ENCODE measurements around the gene CPNE1.

The CPNE1 gene

DNA sequence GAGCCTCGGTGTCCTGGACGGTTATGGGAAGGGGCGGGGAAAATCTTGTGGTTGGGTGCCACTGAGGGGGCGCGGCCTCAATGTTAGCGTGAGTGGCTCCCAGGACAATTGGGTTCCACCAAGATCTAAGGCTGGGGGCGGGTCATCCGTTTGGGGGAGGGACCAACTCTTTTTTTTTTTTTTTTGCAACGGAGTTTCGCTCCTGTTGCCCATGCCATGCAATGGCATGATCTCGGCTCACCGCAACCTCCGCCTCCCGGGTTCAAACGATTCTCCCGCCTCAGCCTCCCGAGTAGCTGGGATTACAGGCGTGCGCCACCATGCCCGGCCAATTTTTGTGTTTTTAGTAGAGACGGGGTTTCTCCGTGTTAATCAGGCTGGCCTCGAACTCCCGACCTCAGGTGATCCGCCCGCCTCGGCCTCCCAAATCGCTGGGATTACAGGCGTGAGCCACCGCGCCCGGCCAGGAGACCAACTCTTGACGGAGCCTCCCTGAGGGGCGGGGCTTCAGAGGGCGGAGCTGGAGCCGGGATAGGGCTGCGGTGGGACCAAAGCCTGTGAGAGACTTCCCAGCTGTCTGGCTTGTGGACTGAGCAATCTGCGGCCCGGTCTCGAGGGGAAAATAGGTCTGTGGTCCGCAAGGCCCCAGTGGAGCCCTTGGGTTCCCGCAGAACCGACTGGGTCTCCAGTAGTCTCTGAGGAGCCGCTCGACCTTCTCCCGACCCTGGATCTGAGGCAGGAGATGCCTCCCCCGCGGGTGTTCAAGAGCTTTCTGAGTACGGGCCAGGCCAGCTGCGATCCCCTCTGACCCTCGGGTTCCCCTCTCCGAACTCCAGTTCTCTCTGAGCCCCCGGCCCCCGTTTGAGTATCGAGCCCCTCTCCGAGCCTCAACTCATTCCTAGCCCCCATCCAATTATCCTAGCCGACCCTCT is 48.0 kb downstream of the CPNE1 start:
- Histone ChIP-seq H3K9me3 (ENCODE audit: insufficient read depth, low read depth, low read length) (no peaks in the 10 kb centered on the region), H3K27ac (ENCODE audit: low read length) (no peak overlapping the region), H3K4me3 (ENCODE audit: low read length) (peak overlapping the region; percentile 74), H3K4me1 (ENCODE audit: insufficient read depth, low read length) (peaks cover 7% of the 10 kb centered on the region; the same call in 1 of the 2 replicates), H3K9ac (ENCODE audit: low read depth, low read length) (peak overlapping the region; percentile 58; the same call in 1 of the 2 replicates), H3K36me3 (ENCODE audit: insufficient read depth, low read depth, low read length) (no peaks in the 10 kb centered on the region), H3K27me3 (ENCODE audit: insufficient read depth, low read length) (peaks cover 28% of the 10 kb centered on the region)

DNA sequence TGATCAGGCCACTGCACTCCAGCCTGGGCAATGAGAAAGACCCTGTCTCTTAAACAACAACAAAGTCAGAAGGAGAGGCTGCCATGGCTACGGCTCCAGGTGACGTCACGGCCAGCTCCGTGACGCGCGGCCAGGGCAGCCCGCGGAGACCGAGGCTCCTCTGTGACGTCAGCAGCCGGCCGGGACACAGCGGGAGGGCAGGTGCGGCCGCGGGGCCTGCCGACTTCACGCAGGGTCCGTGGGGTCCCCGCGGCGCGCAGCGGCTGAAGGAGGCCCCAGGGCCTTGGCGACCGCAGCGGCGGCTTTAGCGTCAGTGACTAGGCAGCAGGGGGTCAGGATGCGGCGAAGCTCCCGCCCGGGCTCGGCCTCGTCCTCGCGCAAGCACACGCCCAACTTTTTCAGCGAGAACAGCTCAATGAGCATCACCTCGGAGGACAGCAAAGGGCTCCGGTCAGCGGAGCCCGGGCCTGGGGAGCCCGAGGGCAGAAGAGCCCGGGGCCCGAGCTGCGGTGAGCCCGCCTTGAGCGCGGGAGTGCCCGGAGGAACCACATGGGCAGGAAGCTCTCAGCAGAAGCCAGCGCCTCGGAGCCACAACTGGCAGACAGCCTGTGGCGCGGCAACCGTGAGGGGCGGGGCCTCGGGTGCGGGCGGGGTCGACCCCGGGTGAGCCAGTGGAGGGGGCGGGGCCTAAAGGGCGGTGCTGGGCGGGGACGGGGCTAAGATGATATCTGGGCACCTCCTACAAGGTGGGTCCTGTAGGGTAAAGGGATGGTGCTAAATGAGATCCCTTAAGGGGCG is 48.8 kb downstream of the CPNE1 start, which contains the start of gene SPAG4:
SPAG4 (plus strand) TSS at position 163 of the 798 bp plus-strand sequence; CDS start at position 338, 175 bp downstream.
- Histone ChIP-seq H3K36me3 (ENCODE audit: insufficient read depth, low read depth, low read length) (no peaks in the 10 kb centered on the region), H3K27me3 (ENCODE audit: insufficient read depth, low read length) (peaks cover 28% of the 10 kb centered on the region), H3K27ac (ENCODE audit: low read length) (no peak within 1 kb of the TSS), H3K9me3 (ENCODE audit: insufficient read depth, low read depth, low read length) (no peaks in the 10 kb centered on the region), H3K9ac (ENCODE audit: low read depth, low read length) (peak within 1 kb of the TSS; percentile 58; the same call in 1 of the 2 replicates), H3K4me1 (ENCODE audit: insufficient read depth, low read length) (peaks cover 7% of the 10 kb centered on the region; the same call in 1 of the 2 replicates), H3K4me3 (ENCODE audit: low read length) (peak within 1 kb of the TSS; percentile 74)

DNA sequence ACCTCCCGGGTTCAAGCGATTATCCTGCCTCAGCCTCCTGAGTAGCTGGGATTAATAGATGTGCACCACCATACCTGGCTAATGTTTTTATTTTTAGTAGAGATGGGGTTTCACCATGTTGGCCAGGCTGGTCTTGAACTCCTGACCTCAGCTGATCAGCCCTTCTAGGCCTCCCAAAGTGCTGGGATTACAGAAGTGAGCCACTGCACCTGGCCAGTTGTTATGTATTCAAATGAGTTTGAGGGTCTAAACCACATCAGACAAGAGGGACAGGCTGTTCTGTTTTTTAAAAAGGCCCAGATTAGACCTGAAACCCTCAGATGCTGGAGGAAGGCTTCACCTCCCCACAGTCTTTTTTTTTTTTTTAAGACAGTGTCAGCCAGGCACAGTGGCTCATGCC is 53.2 kb downstream of the CPNE1 start:
- Histone ChIP-seq H3K36me3 (ENCODE audit: insufficient read depth, low read depth, low read length) (no peaks in the 10 kb centered on the region), H3K9me3 (ENCODE audit: insufficient read depth, low read depth, low read length) (no peaks in the 10 kb centered on the region), H3K9ac (ENCODE audit: low read depth, low read length) (no peak overlapping the region), H3K27ac (ENCODE audit: low read length) (no peak overlapping the region), H3K4me1 (ENCODE audit: insufficient read depth, low read length) (no peaks in the 10 kb centered on the region), H3K4me3 (ENCODE audit: low read length) (no peak overlapping the region), H3K27me3 (ENCODE audit: insufficient read depth, low read length) (peaks cover 6% of the 10 kb centered on the region)

DNA sequence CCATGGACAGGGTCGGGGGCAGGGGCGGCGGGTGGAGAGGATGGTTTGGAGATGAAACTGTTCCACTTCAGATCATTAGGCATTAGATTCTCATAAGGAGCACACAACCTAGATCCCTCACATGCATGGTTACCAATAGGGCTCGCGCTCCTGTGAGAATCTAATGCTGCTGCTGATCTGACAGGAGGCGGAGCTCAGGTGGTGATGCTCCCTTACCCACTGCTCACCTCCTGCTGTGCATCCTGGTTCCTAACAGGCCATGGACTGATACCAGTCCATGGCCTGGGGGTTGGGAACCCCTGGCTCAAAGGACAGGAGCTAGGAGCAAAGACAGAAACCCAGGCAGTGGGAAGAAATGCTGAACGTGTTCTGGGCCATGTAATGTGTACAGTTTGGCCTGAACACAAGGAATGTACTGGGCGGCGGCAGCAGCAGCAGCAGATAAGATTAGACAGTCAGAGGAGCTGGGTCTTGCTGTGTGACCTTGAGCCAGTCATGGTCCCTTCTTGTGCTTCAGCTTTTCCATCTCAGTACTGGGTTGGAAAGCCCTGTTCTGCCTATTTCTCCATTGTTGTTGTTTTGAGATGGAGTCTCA is 53.8 kb downstream of the CPNE1 start:
- no peaks in the 10 kb centered on the region for H3K9me3 ChIP-seq (ENCODE audit: insufficient read depth, low read depth, low read length)
- no peak overlapping the region for H3K9ac ChIP-seq (ENCODE audit: low read depth, low read length)
- H3K27ac ChIP-seq (ENCODE audit: low read length), result no peak overlapping the region
- H3K36me3 ChIP-seq (ENCODE audit: insufficient read depth, low read depth, low read length), result no peaks in the 10 kb centered on the region
- H3K4me1 ChIP-seq (ENCODE audit: insufficient read depth, low read length), result no peaks in the 10 kb centered on the region
- no peak overlapping the region for H3K4me3 ChIP-seq (ENCODE audit: low read length)
- H3K27me3 ChIP-seq (ENCODE audit: insufficient read depth, low read length), result peaks cover 6% of the 10 kb centered on the region

DNA sequence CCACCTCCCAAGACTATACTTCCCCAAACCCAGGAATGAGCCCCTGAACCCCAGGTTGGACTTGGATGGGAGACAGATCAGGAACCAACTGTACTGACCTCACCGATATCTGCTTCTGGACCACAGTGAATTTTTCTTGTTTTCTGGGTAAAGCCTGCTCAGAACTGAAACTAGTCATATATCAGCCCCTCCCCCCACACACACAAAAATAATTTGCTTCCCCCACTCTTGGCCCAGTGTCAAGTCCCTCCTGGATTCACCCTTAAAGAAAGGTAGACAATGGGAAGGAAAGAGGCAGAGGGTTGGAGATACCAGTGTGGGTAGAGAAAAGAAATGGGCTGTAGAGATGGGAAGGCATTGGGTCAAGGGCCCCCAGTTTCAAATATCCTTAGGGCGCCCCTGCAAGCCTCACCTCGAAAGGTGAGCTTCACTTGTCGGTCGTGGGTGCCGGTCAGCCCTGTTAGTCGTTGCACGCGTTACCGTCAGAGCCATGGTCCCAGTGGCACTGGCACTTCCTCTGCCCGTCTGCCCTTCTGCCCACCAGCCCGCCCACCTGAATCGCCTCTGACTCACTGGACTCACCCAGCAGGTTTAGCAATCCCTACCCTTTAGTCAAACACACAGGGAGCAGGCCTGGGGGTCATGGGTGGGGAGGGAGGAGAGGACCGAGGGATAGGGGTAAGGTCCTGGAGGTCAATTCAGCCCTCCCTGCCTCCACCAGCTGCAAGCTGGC is 57.5 kb downstream of the CPNE1 start:
- Histone ChIP-seq H3K9me3 (ENCODE audit: insufficient read depth, low read depth, low read length) (no peaks in the 10 kb centered on the region; the same call in 1 of the 2 replicates), H3K36me3 (ENCODE audit: insufficient read depth, low read depth, low read length) (no peaks in the 10 kb centered on the region), H3K4me1 (ENCODE audit: insufficient read depth, low read length) (no peaks in the 10 kb centered on the region), H3K27me3 (ENCODE audit: insufficient read depth, low read length) (peaks cover 20% of the 10 kb centered on the region), H3K4me3 (ENCODE audit: low read length) (no peak overlapping the region), H3K27ac (ENCODE audit: low read length) (no peak overlapping the region), H3K9ac (ENCODE audit: low read depth, low read length) (no peak overlapping the region)

DNA sequence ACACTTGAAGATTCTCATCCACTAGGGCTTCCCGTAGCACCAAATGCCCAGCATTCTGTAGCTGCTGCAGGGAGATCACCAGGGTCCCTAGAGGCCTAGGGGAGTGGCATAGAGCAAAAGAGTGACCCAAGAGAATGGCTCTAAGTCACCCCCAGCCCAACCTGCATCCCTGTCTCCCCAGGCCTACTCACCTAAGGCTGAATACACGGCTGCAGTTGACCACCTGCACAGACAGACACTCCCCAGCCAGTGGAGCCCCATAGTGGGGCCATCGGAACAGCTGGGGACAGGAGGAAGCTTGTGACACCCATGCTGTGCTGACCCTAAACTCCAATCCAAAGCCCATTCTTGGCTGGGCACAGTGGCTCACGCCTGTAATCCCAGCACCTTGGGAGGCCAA is 58.6 kb downstream of the CPNE1 start:
- Histone ChIP-seq H3K4me1 (ENCODE audit: insufficient read depth, low read length) (no peaks in the 10 kb centered on the region), H3K27me3 (ENCODE audit: insufficient read depth, low read length) (peaks cover 30% of the 10 kb centered on the region), H3K4me3 (ENCODE audit: low read length) (no peak overlapping the region), H3K9ac (ENCODE audit: low read depth, low read length) (no peak overlapping the region), H3K36me3 (ENCODE audit: insufficient read depth, low read depth, low read length) (no peaks in the 10 kb centered on the region), H3K27ac (ENCODE audit: low read length) (no peak overlapping the region), H3K9me3 (ENCODE audit: insufficient read depth, low read depth, low read length) (no peaks in the 10 kb centered on the region; the same call in 1 of the 2 replicates)

DNA sequence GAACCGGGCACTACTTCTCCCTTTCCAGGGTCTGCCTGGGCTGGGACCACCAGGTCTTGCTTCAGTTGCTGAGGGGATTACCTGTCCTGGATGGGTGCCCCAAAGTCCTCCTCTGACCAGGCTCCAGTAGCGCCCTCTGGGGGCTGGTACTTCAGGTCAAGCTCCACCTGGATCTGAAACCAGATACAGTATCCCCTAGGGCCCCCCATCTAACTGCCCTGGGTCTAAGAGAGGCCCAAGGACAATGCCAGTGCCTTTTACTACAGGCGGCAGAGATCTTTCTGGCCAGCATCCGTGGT is 60.3 kb downstream of the CPNE1 start:
- H3K27me3 ChIP-seq (ENCODE audit: insufficient read depth, low read length), result peaks cover 47% of the 10 kb centered on the region
- no peaks in the 10 kb centered on the region for H3K4me1 ChIP-seq (ENCODE audit: insufficient read depth, low read length)
- H3K27ac ChIP-seq (ENCODE audit: low read length), result no peak overlapping the region
- no peak overlapping the region for H3K9ac ChIP-seq (ENCODE audit: low read depth, low read length)
- H3K4me3 ChIP-seq (ENCODE audit: low read length), result no peak overlapping the region
- no peaks in the 10 kb centered on the region for H3K36me3 ChIP-seq (ENCODE audit: insufficient read depth, low read depth, low read length)
- H3K9me3 ChIP-seq (ENCODE audit: insufficient read depth, low read depth, low read length), result no peaks in the 10 kb centered on the region; the same call in 1 of the 2 replicates

DNA sequence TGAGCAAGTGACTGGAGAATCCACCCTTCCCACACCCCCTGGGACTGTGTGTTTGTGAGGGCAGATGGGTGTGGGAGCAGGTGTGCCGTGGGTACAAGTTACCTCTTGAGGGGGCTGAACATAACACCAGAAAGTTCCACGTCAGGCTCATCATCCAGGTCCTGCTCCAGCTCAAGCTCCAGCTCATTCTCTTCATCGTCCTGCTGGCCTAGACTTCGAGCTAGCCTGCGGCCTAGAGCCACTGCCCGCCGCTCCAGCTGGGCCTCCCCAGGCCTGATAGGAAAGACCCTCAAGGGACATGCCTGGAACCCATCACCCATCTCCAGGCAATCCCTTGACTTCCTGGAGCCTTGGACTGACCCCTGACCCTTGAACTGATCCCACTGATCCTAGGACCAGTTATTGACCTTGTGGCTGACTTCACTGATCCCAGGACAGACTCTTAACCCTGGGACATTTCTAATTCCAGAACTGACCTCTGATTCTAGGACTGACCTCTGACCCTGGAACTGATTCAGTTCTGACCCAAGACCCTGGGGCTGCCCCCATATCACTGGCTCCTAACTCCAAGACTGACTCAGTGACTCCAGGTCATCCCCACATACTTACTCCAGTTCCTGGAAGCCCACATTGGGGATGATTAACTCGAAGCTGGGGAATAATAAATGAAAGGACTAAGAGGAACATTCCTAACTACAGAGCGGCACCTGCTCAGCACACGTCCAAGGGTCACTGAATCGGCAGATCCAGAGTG is 60.8 kb downstream of the CPNE1 start:
- H3K27ac ChIP-seq (ENCODE audit: low read length), result no peak overlapping the region
- H3K9me3 ChIP-seq (ENCODE audit: insufficient read depth, low read depth, low read length), result no peaks in the 10 kb centered on the region; the same call in 1 of the 2 replicates
- peaks cover 51% of the 10 kb centered on the region for H3K27me3 ChIP-seq (ENCODE audit: insufficient read depth, low read length)
- H3K9ac ChIP-seq (ENCODE audit: low read depth, low read length), result no peak overlapping the region
- no peaks in the 10 kb centered on the region for H3K36me3 ChIP-seq (ENCODE audit: insufficient read depth, low read depth, low read length)
- H3K4me1 ChIP-seq (ENCODE audit: insufficient read depth, low read length), result no peaks in the 10 kb centered on the region
- H3K4me3 ChIP-seq (ENCODE audit: low read length), result no peak overlapping the region

DNA sequence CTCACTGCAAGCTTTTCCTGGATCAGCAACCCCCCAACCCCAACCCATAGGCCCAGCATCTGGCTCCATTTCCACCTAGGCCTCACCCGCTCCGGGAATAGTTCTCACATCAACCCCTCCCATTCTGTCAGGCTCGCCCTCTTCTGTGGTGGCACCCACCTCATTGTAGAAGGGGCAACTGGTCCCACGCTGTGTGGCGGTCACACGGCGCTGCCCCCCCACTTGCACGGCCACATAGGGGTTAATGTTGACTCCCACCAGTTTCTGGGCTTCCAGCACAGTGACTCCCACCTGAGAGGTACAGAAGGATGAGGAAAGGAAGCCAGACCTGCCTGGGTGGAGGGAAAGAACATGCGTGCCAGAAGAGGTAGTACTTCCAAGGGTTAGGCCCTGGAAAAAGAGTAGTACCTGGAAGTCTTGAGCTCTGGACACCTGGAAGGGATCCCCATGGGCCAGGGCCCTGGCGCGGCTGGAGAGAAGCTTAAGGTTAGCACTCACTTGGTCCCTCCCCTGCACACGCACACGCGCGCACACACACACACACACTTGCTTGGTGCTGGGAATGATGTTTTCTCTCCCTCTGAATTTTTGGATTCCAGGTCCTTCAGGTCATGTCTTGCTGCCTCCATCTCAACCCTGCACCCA is 61.7 kb downstream of the CPNE1 start:
- no peak overlapping the region for H3K4me3 ChIP-seq (ENCODE audit: low read length)
- H3K9ac ChIP-seq (ENCODE audit: low read depth, low read length), result no peak overlapping the region
- no peaks in the 10 kb centered on the region for H3K36me3 ChIP-seq (ENCODE audit: insufficient read depth, low read depth, low read length)
- no peak overlapping the region for H3K27ac ChIP-seq (ENCODE audit: low read length)
- no peaks in the 10 kb centered on the region; the same call in 1 of the 2 replicates for H3K9me3 ChIP-seq (ENCODE audit: insufficient read depth, low read depth, low read length)
- no peaks in the 10 kb centered on the region for H3K4me1 ChIP-seq (ENCODE audit: insufficient read depth, low read length)
- peaks cover 60% of the 10 kb centered on the region for H3K27me3 ChIP-seq (ENCODE audit: insufficient read depth, low read length)

DNA sequence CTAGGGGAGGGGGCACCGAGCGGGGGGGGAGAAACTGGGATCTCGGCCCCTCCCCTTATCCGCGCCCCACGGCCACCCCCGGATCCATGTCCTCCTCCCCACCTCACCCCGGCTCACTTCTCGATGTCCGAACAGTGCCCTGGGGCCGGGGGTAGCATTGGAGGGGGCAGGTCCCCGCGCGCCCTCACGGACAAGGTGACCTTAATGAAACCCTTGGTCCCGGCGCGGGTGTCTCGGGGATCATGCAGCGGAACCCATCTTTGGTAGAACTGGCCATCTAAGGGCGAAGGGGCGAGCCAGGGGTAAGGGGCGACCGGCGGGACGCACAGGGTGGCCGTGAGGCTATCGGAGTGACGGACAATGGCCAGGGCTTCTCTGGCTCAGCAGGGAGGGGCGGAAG is 62.7 kb downstream of the CPNE1 start:
- no peak overlapping the region for H3K9ac ChIP-seq (ENCODE audit: low read depth, low read length)
- no peak overlapping the region for H3K27ac ChIP-seq (ENCODE audit: low read length)
- H3K4me3 ChIP-seq (ENCODE audit: low read length), result peak overlapping the region; percentile 74; the same call in 1 of the 2 replicates

More for the DNA sequence above, 62.7 kb downstream of the CPNE1 start:
- no peaks in the 10 kb centered on the region for H3K4me1 ChIP-seq (ENCODE audit: insufficient read depth, low read length)
- peaks cover 63% of the 10 kb centered on the region for H3K27me3 ChIP-seq (ENCODE audit: insufficient read depth, low read length)
- H3K36me3 ChIP-seq (ENCODE audit: insufficient read depth, low read depth, low read length), result no peaks in the 10 kb centered on the region
- H3K9me3 ChIP-seq (ENCODE audit: insufficient read depth, low read depth, low read length), result no peaks in the 10 kb centered on the region; the same call in 1 of the 2 replicates

All from iPS-20b (cell line).